HepG2 (cell line): ENCODE results near the gene LCAT. TPM values are rescaled to one million over a fixed set of nuclear protein-coding genes. Genes with fewer than 3 reads are reported as not detected.

Experiments used
- CSRNP2 ChIP-seq: sonication (generic); formaldehyde crosslinking; conservative IDR thresholded peaks from 2 replicates; pipeline ENCODE4 v1.8.0; 2022; ENCODE audit warnings: low read depth, missing genetic modification reagents
- HDAC6 ChIP-seq: fragments of 200-600 bp; sonication (generic); IDR thresholded peaks from 2 replicates; pipeline ENCODE4 v1.7.0; 2017; ENCODE audit warnings: mild to moderate bottlenecking, antibody characterized with exemption, low read length, low read depth
- HOXA3 ChIP-seq: sonication (generic); formaldehyde crosslinking; IDR thresholded peaks from 2 replicates; pipeline ENCODE4 v1.5.0; 2020; ENCODE audit warnings: missing genetic modification reagents
- HOXD1 ChIP-seq: sonication (generic); formaldehyde crosslinking; IDR thresholded peaks from 2 replicates; pipeline ENCODE4 v1.5.0; 2020; ENCODE audit warnings: missing genetic modification reagents
- IKZF5 ChIP-seq: IDR thresholded peaks from 2 replicates; pipeline ENCODE4 v1.6.1; 2018; ENCODE audit warnings: missing genetic modification reagents, mild to moderate bottlenecking, missing compliant biosample characterization
- MBD4 ChIP-seq: IDR thresholded peaks from 2 replicates; pipeline ENCODE4 v1.6.1; 2012; ENCODE audit warnings: low read length, inconsistent platforms, borderline replicate concordance
- MXD4 ChIP-seq: IDR thresholded peaks from 2 replicates; pipeline ENCODE4 v1.6.1; 2016; ENCODE audit warnings: mild to moderate bottlenecking, missing biosample characterization, missing genetic modification reagents
- NR3C1 ChIP-seq: sonication (generic); formaldehyde crosslinking; IDR thresholded peaks from 2 replicates; pipeline ENCODE4 v1.4.0; 2020; ENCODE audit warnings: missing genetic modification reagents
- TFDP1 ChIP-seq: IDR thresholded peaks from 2 replicates; pipeline ENCODE4 v1.6.1; 2016; ENCODE audit warnings: missing compliant biosample characterization, missing genetic modification reagents, borderline replicate concordance
- USF2 ChIP-seq, 2 experiments: sonication (generic) in 1 of 2; formaldehyde crosslinking in 1 of 2; IDR thresholded peaks; 2 replicates each; pipeline versions ENCODE4 v1.5.1 to v1.6.1; 2011 to 2020; ENCODE audit warnings: borderline replicate concordance in 1 of 2, low read depth in 1 of 2, low read length in 1 of 2, mild to moderate bottlenecking in 1 of 2, missing genetic modification reagents in 1 of 2, moderate library complexity in 1 of 2
- ZBTB40 ChIP-seq, 2 experiments: fragments of 450-650 bp in 1 of 2; sonication (generic) in 1 of 2; formaldehyde crosslinking in 1 of 2; IDR thresholded peaks; 2 replicates each; pipeline versions ENCODE4 v1.6.1 to v1.8.0; 2016 to 2022; ENCODE audit warnings: antibody characterized with exemption in 1 of 2, mild to moderate bottlenecking in 1 of 2, missing genetic modification reagents in 1 of 2
- polyA plus RNA-seq, 8 experiments: library from polyadenylated mRNA; depleted of rRNA in 3 of 8; stranded (reverse) in 7 of 8; unstranded in 1 of 8; fragments of >200 nt; fragmentation: Illumina TruSeq in 4 of 8; extraction: Trizol in 4 of 8; gene quantifications; 2 replicates each; pipeline versions ENCODE4 v1.2.1 to v1.2.3, GENCODE V29; 2011 to 2016; ENCODE audit warnings: low read depth in 4 of 8, missing spikeins in 1 of 8, mixed read lengths in 1 of 8; ENCODE audit not compliant: insufficient read depth in 1 of 8
- total RNA-seq, 5 experiments: library from RNA; depleted of rRNA; stranded (reverse); fragments of >200 nt; fragmentation: Illumina TruSeq; extraction: Trizol; gene quantifications; 2 replicates each; pipeline ENCODE4 v1.2.3, GENCODE V29; 2016; ENCODE audit warnings: low read depth in 1 of 5

The LCAT gene
- total and polyA plus RNA-seq, 2 of the 13 experiments (the other 11 are each of a cell fraction or from before 2014, with no cell fraction given): 36.1 to 38.9 TPM

- TF ChIP-seq TFDP1 (CRISPR knock-in tag) (peak; percentile 58; the same call in 1 of the 2 replicates), HOXA3 (CRISPR knock-in tag) (no peak), MBD4 (no peak), IKZF5 (CRISPR knock-in tag) (peak; percentile 57; the same call in 1 of the 2 replicates), MXD4 (CRISPR knock-in tag) (0 out of 2 replicates have a peak, but pooled peaks have one; percentile 33), CSRNP2 (CRISPR knock-in tag) (no peak), USF2 (IDR thresholded peaks at IDR 0.05; ENCODE audit: low read depth, low read length) (no peak), USF2 (CRISPR knock-in tag; IDR thresholded peaks at IDR 0.05; ENCODE audit: borderline replicate concordance) (no peak), NR3C1 (no peak), ZBTB40 (IDR thresholded peaks at IDR 0.05) (no peak), ZBTB40 (CRISPR knock-in tag; IDR thresholded peaks at IDR 0.05) (0 out of 2 replicates have a peak, but pooled peaks have one; percentile 63), HDAC6 (no peak), HOXD1 (CRISPR knock-in tag) (0 out of 2 replicates have a peak, but pooled peaks have one; percentile 1)
Observed at GRCh38 chr16:67942510-67943255, 1.2 kb downstream of the LCAT start (continued).
